Measurements from ENCODE around the gene GLRA3. TPM values are rescaled to one million over a fixed set of nuclear protein-coding genes. Genes with fewer than 3 reads are reported as not detected.

Gene GLRA3
- total RNA-seq, 1 donor from 2014 or later, result not detected

Other genes starting within 250 kb of the GLRA3 start
- not detected for gene ADAM29, start 89.1 kb upstream of the GLRA3 start, total RNA-seq